Small intestine (tissue), 7 donors: ENCODE data around the gene LAMA2. TPM values are rescaled to one million over a fixed set of nuclear protein-coding genes. Genes with fewer than 3 reads are reported as not detected.
"Not testable (repeated sequence)": the region's sequence is repeated elsewhere in the genome, so short reads cannot be mapped to it uniquely, and the experiment has no call there.

Source experiments
- DNase-seq, 2 donors: peaks; one replicate each; pipeline versions ENCODE4 v3.0.0 to v3.0.0-alpha.2; 2013
- FAIRE-seq: peaks from 2 replicates; lab custom pipeline; 2012; peaks lifted over from hg19 to GRCh38; lab: Jason Lieb, UNC
- H3K27ac ChIP-seq, 3 donors: one replicate each; pipeline ENCODE4 v1.5.1; 2013; ENCODE audit warnings: low read length in 2 of 3, mild to moderate bottlenecking in 2 of 3, control low read depth in 1 of 3, inconsistent platforms in 1 of 3, low read depth in 1 of 3, moderate library complexity in 1 of 3
- H3K27me3 ChIP-seq, 3 donors: one replicate each; pipeline ENCODE4 v1.6.1; 2013; ENCODE audit warnings: low read length in 3 of 3, inconsistent platforms in 1 of 3; ENCODE audit not compliant: control insufficient read depth in 3 of 3, insufficient read depth in 3 of 3
- H3K36me3 ChIP-seq, 3 donors: one replicate each; pipeline ENCODE4 v1.6.1; 2013; ENCODE audit warnings: low read length in 3 of 3, inconsistent platforms in 1 of 3, low read depth in 1 of 3, mild to moderate bottlenecking in 1 of 3, moderate library complexity in 1 of 3; ENCODE audit not compliant: control insufficient read depth in 3 of 3, insufficient read depth in 2 of 3
- H3K4me1 ChIP-seq, 3 donors: one replicate each; pipeline ENCODE4 v1.6.1; 2013; ENCODE audit warnings: low read length in 2 of 3, inconsistent platforms in 1 of 3, low read depth in 1 of 3, mild to moderate bottlenecking in 1 of 3, moderate library complexity in 1 of 3; ENCODE audit not compliant: control insufficient read depth in 3 of 3, insufficient read depth in 2 of 3
- H3K4me3 ChIP-seq, 3 donors: one replicate each; pipeline ENCODE4 v1.5.1; 2013; ENCODE audit warnings: low read length in 3 of 3, control low read depth in 1 of 3, inconsistent platforms in 1 of 3, low read depth in 1 of 3, mild to moderate bottlenecking in 1 of 3, moderate library complexity in 1 of 3
- H3K9me3 ChIP-seq, 2 donors: one replicate each; pipeline ENCODE4 v1.6.1; 2013; ENCODE audit warnings: low read depth in 1 of 2, low read length in 1 of 2; ENCODE audit not compliant: control insufficient read depth in 2 of 2, insufficient read depth in 1 of 2
- whole genome bisulfite sequencing, 3 donors: extraction: QIAGEN DNeasy Blood & Tissue Kit; methylation state at CpG; one replicate each; pipeline ENCODE4 v1.1.7; 2013; 5-methylcytosine and 5-hydroxymethylcytosine counted together
- polyA plus RNA-seq, 4 donors: library from polyadenylated mRNA; stranded (reverse) in 3 of 4; unstranded in 1 of 4; fragments of 200-250 nt in 3 of 4; fragments of 120-200 nt in 1 of 4; gene quantifications; one replicate each; pipeline versions ENCODE4 v1.2.1 to v1.2.3, GENCODE V29; 2013
- donor health status: healthy with polysubstance abuse.
- donor health status: control.
- donor health status: control.
- donor health status: Bipolar disorder and iron deficiency.
- donor health status: healthy.

The LAMA2 gene
- polyA plus RNA-seq, 4 donors, result 0.67 to 12.7 (median 1.1) TPM

- no peak overlapping the region for H3K4me3 ChIP-seq
- DNase-seq (no peak), FAIRE-seq (no peak)
- peaks cover 0 to 9% of the 10 kb centered on the region in 2 donors for H3K9me3 ChIP-seq
- no peaks in the 10 kb centered on the region for H3K27me3 ChIP-seq
- no peak overlapping the region for H3K27ac ChIP-seq
- H3K4me1 ChIP-seq, result no peaks in the 10 kb centered on the region
- H3K36me3 ChIP-seq, result no peaks in the 10 kb centered on the region
Measured at GRCh38 chr6:129084406-129084805, 201.5 kb downstream of the LAMA2 start.

GRCh38 chr6:129088481-129088880 lies 205.5 kb downstream of the LAMA2 start:
- not testable (repeated sequence) for H3K4me3 ChIP-seq, H3K4me1 ChIP-seq, H3K27me3 ChIP-seq, DNase-seq, H3K27ac ChIP-seq, FAIRE-seq, H3K36me3 ChIP-seq
- WGBS, 3 donors, result 94 to 99% (median 97%) methylated on average over 16 to 26 of the region's 26 CpGs
- peaks cover 0 to 11% of the 10 kb centered on the region in 2 donors for H3K9me3 ChIP-seq

GRCh38 chr6:129089357-129089756 lies 206.4 kb downstream of the LAMA2 start:
- Histone ChIP-seq H3K27ac (no peak overlapping the region), H3K36me3 (no peaks in the 10 kb centered on the region), H3K9me3 (peaks cover 0 to 11% of the 10 kb centered on the region in 2 donors), H3K4me3 (no peak overlapping the region), H3K4me1 (no peaks in the 10 kb centered on the region), H3K27me3 (no peaks in the 10 kb centered on the region)
- DNase-seq (no peak), FAIRE-seq (no peak)
- WGBS, 3 donors, result 88 to 92% (median 91%) methylated on average over 1 of the region's 1 CpG

- no peaks in the 10 kb centered on the region for H3K4me1 ChIP-seq
- no peaks in the 10 kb centered on the region for H3K36me3 ChIP-seq
- H3K27ac ChIP-seq, result no peak overlapping the region
- DNase-seq (no peak), FAIRE-seq (no peak)
- peaks cover 0 to 3% of the 10 kb centered on the region in 2 donors for H3K9me3 ChIP-seq
- H3K27me3 ChIP-seq, result no peaks in the 10 kb centered on the region
- WGBS, 3 donors, result 51 to 56% (median 55%) methylated on average over 3 of the region's 3 CpGs
- H3K4me3 ChIP-seq, result no peak overlapping the region
Measured at GRCh38 chr6:129094147-129094546, 211.2 kb downstream of the LAMA2 start.

- WGBS, 3 donors, result 89 to 93% (median 90%) methylated on average over 3 of the region's 3 CpGs
- Histone ChIP-seq H3K27ac (no peak overlapping the region), H3K4me1 (no peaks in the 10 kb centered on the region), H3K36me3 (no peaks in the 10 kb centered on the region), H3K27me3 (no peaks in the 10 kb centered on the region), H3K4me3 (no peak overlapping the region), H3K9me3 (no peaks in the 10 kb centered on the region)
- no peak for DNase-seq
- no peak for FAIRE-seq
Measured at GRCh38 chr6:129096651-129097290, 213.8 kb downstream of the LAMA2 start.

- no peak for FAIRE-seq
- Histone ChIP-seq H3K36me3 (no peaks in the 10 kb centered on the region), H3K4me3 (no peak overlapping the region), H3K9me3 (no peaks in the 10 kb centered on the region), H3K4me1 (no peaks in the 10 kb centered on the region), H3K27ac (no peak overlapping the region), H3K27me3 (no peaks in the 10 kb centered on the region)
- no peak for DNase-seq
- WGBS, 3 donors, result 90 to 94% (median 93%) methylated on average over 9 of the region's 9 CpGs
Measured at GRCh38 chr6:129098061-129098553, 215.2 kb downstream of the LAMA2 start.

GRCh38 chr6:129099696-129100095 lies 216.8 kb downstream of the LAMA2 start:
- Histone ChIP-seq H3K27ac (no peak overlapping the region), H3K36me3 (no peaks in the 10 kb centered on the region), H3K4me1 (no peaks in the 10 kb centered on the region), H3K4me3 (no peak overlapping the region), H3K27me3 (no peaks in the 10 kb centered on the region), H3K9me3 (no peaks in the 10 kb centered on the region)
- FAIRE-seq (no peak), DNase-seq (no peak)

- Histone ChIP-seq H3K27ac (no peak overlapping the region), H3K4me3 (no peak overlapping the region), H3K4me1 (no peaks in the 10 kb centered on the region), H3K27me3 (no peaks in the 10 kb centered on the region), H3K36me3 (no peaks in the 10 kb centered on the region), H3K9me3 (no peaks in the 10 kb centered on the region)
- FAIRE-seq (no peak), DNase-seq (no peak)
- WGBS, 3 donors, result 73 to 88% (median 80%) methylated on average over 1 of the region's 1 CpG
Measured at GRCh38 chr6:129100164-129100563, 217.2 kb downstream of the LAMA2 start.

GRCh38 chr6:129102741-129103140 lies 219.8 kb downstream of the LAMA2 start:
- H3K27ac ChIP-seq, result no peak overlapping the region
- FAIRE-seq, result no peak

More at GRCh38 chr6:129102741-129103140, 219.8 kb downstream of the LAMA2 start:
- H3K27me3 ChIP-seq, result no peaks in the 10 kb centered on the region
- H3K36me3 ChIP-seq, result no peaks in the 10 kb centered on the region
- H3K4me3 ChIP-seq, result no peak overlapping the region
- H3K9me3 ChIP-seq, result no peaks in the 10 kb centered on the region
- WGBS, 3 donors, result 66 to 78% (median 68%) methylated on average over 4 of the region's 4 CpGs
- no peak for DNase-seq
- H3K4me1 ChIP-seq, result no peaks in the 10 kb centered on the region
